Stimulated activated CD4-positive, alpha-beta T cell treated with anti-CD3 and anti-CD28 coated beads, Interleukin-12 subunit alpha, Interleukin-12 subunit beta, amount 100 ng/mL, for 24 hours (primary cell): Measurements from ENCODE around the gene PDILT.

ENCODE experiments used
- DNase-seq, 2 experiments: peaks; one replicate each; pipeline ENCODE4 v3.0.0-alpha.2; 2020; ENCODE audit warnings: low read depth in 2 of 2

Gene PDILT

DNA sequence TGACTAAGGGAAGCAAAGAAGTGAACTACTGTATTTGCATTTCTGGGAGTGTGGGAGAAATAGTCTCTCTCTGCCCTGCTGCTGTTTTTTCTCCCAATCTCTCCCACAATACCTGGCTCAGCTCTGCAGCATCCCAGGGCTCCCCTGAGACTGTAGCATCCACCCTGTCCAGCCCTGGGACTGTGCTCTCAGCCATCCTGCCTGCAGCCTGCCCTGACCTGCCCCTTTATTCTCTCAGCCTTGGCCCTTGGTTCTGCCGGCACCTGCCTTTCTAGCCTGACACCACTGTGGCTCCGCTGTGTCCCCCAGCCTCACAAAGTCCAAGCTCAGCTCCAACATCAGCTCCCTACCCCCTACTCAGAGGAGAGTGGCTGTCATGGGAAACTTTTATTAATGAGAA is 1.9 kb downstream of the PDILT start:
- no peak for DNase-seq

DNA sequence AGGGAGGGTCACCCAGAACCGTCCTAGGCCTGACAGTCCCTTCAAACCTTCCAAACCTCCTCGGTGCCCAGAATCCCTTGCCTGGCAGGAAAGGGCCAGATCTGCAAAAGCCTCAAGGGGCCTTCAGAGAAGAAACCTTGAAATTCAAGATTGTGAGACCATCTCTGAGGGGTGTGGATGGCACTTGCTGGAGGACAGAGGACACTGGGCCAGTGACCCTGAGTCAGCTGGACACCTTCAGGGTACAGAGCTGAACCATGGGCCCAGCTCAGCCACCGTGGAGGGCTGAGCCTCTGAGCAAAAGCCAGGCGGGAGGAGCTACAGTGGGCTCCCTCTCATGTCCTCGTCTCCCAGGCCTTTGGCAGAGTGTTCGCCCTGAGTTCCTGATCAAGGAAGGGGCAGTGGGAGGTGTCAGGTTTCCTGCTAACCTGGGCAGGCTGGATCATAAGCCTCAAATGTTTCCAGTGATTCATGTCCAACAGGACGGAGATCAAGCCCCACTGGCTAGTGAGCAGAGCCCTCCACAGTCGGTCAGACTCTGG is 3.0 kb downstream of the PDILT start:
- DNase-seq = no peak

DNA sequence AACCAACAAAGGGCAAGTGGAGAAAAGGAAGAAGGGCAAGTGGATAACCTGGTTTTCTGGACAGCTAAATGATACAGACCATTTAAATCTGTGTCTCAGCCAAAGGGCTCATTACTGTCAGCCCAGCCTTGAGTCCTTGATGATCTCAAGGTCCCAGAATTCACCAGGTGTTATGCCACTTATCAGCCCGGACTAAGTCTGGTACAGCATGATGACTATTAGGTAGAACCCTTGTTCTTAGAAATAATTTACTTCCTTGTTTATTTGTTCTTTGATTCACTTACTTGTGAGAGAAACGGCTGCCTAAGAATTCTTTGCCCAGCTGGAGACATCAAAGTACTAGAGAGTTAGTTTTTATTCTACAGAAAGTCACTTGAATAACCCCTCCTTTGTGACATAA is 3.5 kb downstream of the PDILT start:
- DNase-seq = no peak

DNA sequence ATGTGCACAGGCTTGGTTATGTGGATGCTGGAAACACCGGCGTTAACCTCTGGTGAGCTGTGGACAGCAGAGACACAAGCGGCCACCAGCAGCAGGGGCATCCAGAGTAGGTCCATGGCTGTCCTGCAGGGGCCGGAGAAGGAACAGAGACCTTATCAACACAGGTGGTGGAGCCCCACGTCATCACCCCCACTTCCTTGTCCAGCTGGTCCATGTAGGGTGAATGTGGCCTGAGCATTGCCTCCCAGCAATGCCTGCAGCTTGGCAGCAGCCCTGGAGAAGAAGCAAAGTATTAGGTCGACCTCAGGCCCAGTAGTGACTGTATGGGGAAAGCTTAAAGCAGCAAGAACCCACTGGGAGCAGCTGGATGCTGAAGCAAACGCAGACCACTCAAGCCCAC is 5.4 kb downstream of the PDILT start:
- DNase-seq = no peak

DNA sequence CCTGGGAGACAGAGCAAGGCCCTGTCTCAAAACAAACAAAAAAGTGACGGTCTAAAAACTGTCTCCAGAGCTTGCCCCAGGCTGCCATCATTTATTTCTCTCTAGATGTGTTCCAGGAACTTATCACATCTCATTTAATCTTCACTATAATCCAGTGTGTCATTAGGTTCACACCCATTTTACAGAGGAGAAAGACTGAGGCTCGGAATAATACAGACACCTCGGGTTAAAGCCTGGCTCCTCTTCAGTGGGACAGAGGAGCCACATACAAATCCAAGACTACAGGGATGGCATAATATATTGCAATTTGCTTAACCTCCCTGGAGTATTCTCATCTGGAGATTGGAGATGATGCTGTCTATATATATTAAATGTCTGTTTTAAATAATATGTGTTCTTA is 5.9 kb downstream of the PDILT start:
- DNase-seq = no peak

DNA sequence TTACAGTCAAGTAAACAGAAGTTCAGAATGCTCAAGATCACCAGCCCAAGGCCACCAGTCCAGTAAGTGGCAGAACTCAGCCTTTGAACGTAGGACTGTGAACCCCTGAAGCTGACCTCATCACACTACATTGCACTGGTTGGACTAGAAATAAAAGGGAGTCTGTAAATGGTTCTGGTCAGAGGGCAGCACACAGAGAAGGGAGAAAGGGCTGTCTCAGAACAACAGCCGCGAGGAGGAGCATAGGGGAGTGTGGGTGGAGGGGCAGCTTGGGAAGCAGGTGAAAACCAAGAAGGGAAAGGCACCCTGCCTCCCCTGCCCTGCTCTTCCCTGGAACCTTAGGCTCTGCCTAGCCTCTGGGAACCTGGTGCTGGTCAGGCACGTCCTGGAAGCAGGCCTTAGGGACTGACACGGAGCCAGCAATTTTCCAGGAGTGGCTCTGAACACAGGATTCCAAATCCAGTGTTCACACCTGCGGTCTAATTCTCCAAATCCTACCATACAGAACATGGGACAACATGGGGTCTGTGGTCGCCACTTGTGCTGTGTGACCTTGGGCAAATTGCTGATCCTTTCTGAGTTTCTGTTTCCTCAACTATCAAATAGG is 7.0 kb downstream of the PDILT start:
- DNase-seq = no peak

DNA sequence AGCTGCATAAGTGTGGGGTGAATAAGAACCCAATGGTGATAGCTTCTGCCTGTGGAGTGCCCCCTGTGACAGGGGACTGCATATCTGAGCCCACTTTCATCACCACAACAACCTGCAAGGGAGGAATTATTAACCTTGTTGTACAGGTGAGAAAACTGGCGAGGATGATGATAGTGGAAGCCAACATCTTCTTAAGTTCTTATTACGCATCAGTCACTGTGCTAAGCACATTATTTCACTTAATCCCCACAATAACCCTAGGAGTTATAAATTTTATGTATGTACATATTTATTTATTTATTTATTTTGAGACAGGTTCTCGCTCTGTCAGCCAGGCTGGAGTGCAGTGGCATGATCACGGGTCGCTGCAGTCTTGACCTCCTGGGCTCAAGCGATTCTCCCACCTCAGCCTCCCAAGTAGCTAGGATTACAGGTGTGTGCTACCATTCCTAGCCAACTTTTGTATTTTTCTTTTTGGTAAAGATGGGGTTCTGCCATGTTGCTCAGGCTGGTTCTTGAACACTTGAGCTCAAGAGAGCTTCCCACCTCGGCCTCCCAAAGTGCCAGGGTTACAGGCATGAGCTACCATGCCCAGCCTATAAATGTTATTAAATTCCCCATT is 7.6 kb downstream of the PDILT start:
- no peak for DNase-seq

DNA sequence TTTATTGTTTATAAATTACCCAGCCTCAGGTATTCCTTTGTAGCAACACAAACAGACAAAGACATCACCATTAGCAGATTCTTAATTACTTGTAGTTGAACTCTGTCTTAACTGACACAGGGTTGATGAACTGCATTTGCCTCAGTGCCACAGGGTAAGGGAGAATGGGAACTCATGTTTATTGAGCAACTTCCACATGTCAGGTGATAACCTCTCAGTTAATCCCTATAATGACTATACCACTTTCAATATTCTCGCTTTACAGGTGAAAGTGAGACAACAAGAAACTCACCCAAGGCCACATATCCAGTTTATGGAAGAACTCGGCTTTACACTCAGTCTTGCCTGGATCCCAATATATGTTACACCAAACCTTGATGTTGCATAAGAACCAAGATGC is 8.6 kb downstream of the PDILT start:
- DNase-seq = no peak

DNA sequence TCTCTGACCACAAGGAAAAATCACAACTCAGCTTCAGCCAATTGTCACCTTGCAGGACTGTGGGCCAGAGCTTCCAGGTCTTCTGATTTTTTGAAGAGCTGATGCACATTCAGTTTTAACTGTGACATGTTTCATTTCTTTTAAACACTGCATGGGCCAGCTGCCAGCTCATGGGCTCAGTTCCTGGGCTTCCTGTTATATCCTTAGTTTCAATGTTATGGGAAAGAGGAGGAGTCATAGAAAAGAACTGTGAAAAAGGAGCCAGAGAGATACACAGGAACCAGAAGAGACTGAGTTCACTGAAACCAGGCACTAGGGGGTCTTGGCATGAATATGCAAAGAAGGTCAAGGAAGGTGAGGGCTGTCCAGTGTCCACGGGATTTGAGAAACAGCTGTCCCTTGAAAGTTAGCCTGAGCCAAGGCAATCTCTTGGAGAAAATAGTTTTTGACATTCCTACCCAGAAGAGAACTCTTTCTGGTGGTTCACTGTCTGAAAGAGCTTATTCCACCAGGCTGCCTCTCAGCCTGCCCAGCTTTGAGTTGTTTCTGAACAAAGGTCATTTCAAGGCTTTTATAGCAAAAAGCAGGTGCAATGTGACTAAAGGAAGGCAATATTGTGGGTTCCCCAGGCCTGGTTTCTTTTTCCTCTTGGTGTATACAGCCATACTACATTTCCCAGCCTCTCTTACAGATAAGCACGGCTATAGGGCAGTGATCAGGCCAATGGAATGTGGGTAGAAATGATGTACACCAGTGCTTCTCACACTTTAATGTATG is 10.5 kb downstream of the PDILT start:
- DNase-seq = no peak

DNA sequence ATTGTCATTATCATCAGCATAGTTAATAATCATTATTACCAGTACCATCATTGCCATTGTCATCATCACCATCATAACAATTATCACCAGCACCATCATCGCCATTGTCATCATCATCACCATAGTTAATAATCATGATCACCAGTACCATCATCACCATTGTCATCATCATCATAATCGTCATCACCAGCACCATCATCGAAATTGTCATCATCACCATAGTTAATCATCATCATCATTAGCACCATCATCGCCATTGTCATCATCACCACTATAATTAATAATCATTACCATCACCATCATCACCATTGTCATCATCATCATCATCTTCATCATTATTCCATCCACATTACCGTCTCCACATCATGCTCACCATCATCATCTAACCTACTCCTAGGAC is 13.5 kb downstream of the PDILT start:
- DNase-seq = no peak

DNA sequence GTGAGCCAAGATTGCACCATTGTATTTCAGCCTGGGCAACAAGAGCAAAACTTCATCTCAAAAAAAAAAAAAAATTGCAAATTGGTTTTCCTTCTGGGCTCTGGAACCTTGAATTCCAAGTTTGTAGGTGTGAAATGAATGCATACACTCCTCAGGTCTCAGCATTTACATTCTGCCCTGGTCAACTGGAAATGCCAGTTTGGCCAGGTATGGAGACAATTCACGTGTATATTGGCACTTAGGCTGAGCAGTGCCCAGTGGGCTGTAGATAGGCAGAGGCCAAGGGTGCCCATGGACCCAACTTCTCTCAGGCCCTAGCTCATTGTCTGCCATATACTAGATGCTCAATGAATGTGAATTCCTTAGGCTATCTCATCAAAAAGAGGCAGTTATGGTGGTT is 15.7 kb downstream of the PDILT start:
- no peak for DNase-seq

DNA sequence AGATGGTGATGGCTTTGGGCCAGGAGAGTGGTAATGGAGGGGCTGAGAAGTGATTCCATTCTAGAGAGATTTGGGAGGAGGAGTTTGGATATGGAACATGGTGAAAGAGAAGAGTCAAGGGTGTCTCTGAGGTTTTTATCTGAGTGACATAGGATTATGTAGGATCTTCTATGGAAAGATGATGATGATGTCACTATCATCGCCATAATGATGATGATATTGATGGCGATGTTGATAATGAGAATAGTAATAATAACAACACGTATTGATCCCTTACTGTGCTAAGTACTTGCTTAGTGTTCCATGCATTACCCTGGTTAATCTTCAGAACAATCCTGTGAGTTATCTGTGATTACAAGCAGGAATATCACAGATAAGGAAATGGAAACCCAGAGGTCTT is 16.6 kb downstream of the PDILT start:
- no peak for DNase-seq

DNA sequence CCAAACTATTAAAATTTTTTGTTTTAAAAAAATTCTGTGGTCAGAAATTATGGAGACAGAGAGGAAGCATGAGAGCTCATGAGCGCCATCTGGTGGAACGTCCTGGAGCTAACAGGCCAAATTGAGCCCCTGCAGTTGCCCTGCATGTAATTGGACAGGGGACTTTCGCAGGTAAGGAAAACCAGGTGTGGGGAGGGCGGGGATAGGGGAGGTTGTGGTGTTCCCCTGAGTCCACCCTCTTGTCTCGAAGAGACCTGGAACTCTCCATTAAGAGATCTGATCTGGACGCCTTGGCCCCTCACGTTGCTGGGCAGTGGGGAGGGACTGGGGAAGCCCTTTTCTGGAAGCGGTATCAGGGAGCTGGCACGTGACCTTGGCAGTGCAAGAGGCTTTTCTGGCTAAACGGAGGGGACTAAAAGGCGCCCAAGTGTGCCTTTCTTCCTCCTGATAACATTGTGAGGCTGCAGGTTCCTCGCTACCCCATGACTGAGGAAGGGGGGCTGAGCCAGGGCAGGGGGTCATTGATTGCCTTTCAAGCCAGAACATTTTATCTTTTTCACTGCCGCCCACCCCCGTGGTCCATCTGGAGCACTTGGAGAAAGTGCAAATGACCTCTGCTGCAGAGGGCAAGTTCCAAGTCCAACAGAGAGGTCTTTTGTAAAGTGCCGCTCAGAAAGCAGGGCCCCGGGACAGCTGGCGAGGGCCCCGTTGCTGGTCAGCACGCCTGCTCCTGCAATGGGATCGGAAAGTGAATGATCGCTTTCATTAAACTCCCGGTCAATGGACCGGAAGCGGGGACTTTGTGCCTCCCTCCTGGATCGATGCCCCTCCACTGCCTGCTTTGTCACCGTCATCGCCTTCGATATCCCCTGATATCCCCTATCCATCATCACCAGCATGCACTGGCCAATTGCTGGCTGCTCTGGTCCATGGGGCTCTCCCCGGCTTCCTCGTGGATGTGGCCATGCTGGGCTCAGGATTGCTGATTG is 18.4 kb downstream of the PDILT start:
- DNase-seq = peak; percentile 36 to 50

DNA sequence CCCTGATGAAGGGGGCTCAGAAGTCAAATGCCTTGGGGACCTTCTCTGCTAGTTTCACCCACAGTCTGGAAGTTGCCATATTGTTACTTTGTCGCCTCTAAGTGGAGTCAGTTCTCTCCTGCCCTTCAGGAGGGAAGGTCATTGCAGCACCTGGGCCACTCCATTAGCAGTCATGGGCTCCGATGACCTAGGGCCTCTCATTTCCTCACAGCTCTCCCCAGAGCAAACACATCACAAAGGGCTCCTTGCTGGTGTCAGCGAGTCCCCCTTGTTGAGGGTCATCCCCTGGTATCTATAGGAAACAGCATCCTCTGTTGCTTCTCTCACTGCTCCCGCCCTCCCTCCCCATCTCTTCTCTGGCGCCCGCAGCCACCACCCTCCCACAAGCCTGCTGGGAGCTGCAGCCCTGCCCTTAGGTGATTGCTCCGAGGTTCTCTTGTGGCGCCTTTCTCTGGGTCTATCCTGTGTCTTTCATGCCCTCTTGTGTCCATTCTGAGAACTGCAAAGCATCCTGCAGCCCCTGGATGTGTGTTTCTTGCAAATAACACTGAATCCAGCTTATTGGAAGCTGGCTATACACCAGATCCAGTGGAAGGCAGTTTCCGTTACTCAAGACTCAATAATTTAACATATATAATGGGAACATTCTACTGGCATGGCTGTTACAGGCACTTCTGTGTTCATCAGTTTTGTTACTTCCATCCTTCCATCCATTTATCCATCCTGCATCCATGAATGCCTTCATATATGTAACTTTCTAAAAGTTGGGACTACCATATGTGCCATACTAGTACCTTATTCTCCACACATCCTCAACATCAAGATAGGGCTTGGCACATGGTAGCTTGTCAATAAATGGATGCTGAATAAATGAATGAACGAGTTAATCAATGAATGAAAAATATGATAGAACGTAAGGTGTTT is 21.2 kb downstream of the PDILT start:
- peak; percentile 5 to 28 for DNase-seq

DNA sequence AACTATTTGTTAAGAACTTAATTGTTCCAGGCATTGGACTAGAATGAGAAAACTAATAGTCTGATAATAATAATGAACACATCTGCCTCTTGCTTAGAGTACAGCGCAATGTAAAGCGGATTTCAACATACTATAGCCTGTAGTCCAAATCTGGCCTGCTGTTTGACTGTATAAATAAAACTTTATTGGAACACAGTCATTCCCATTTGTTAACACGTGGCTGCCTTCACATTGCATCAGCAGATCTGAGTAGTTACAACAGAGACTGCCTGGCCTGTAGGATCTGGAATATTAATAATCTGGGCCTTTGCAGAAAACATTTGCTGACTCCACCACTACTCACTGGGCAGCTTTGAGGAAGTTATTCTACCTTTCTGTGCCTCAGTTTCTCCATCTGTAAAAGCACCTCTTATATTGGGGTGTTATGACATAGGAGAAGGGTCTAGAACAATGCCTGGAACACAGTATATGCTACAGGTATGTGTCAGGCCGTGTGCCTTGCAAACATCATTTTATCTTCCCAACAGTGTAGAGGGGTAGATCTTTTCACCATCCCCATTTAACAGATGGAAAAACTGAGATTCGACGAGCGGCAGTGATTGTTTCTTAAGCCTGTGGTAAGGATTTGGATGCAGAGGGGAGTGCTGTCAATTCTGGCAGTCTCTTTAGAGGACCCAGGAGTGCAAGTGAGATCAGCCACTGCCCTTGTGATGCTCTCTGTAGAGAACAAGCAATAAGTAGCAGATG is 22.2 kb downstream of the PDILT start:
- DNase-seq = no peak

DNA sequence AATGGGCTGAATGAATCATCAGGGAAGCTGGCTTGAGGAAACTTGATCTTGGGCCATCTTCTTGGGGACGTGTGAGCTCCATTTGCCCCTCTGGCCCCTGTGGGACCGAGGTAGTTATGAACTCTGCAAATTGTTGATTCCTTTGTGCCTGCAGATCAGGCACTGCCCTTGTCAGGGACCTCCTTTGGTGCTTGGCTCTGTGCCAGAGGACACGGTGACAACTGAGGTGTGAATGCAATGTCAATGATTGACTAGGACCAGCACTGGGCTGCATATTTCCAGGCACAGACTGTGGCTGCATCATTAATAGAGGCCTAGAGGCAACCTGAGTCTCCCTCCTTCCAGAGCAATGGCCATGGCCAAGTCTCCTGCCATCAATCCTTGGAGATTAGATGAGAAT is 23.8 kb downstream of the PDILT start:
- DNase-seq = no peak

DNA sequence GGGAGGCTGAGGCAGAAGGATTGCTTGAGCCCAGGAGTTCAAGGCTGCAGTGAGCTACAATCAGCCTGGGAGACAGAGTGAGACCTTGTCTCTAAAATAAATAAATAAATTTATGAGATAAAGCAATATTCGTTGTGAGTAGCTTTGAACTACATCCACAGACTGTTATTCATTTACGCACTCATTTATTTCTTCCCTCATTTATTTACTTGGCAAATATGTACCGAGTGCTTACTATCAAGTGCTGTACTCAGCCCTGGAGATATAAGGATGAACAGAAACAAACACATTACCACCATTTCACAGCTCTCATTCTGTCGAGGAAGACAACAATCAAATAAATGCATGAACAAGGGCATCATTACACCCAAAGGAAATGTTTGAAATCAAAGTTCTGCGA is 27.4 kb downstream of the PDILT start:
- DNase-seq = no peak

DNA sequence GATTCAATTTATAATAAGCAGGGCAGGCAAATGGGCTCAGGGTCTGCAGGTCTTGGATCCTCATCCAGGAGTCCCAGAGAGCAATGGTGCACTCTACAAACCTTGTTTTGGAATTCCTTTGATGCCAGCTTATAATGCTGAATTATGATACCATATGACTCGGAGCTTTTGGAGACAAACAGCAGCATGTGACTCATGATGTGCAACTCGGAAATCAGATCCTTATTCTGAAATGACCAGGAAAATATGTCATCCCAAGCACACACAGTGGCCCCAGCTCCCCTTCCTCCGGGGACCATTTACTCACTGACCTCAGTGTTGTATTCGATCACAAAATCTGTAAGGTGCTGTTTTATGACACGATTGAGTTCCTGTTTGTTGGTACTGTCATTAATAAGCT is 31.8 kb downstream of the PDILT start:
- no peak for DNase-seq

DNA sequence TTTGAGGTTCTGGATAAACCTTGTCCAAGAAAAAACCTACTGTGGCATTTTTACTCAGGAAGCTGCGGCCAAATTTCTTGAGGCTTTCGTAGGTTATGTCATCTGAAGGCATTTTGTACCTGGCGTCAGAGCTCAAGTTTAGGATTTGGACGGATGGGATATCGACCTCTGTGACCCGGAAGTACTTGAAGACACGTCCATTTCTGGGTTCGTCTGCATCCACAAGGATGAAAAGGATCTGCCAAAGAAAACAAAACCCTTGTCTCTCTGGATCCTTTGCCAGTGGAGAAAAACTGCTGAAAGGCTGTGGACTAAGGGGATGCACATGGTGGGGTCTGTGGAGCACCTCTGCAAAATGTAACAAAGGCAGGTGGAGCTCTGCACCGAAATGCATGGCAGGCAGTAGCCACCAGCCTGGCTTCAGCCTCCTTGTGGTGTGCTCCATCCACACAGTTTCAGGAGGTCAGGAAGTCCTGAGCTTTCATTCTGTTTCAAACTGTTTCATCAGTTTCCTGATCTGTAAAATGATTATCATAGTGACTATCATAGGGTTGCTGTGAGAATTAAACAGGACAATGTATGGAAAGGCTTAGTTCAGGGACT is 35.0 kb downstream of the PDILT start:
- DNase-seq = no peak

DNA sequence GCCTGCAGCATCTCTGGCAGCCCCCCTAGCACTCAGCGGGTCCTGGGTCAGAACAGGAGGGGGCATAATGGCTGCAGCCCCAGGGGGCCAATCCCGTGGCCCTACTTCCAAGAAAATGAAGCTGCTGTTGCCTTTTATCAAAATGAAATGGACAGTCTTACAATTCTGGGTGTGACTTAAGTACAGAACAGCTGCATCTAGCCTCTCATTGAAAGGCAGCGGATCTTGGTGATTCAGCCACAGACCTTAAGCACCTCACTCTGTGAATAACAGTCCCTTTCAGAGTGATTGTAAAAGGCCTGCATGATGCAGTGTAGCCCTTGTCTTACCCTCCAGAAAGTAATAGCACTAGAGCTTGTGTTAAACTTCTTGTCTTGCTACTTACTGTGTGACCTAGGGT is 40.5 kb downstream of the PDILT start:
- DNase-seq = no peak
